Natural killer cell (primary cell): ENCODE results near the gene UHMK1. TPM values are rescaled to one million over a fixed set of nuclear protein-coding genes. Genes with fewer than 3 reads are reported as not detected.

Source experiments
- ATAC-seq, 3 donors: fragments of 150-1000 bp in 2 of 3; fragments of 200-7000 bp in 1 of 3; cut with Tn5 transposase; 1 replicate in 1 of 3; 2 replicates in 2 of 3; pipeline ENCODE4 v1.10.0; 2021; ENCODE audit warnings: mild to moderate bottlenecking in 2 of 3, moderate library complexity in 2 of 3
- DNase-seq, 2 donors: peaks; one replicate each; pipeline versions ENCODE4 v3.0.0 to v3.0.0-alpha.2; 2013 to 2021; ENCODE audit warnings: mixed read lengths in 1 of 2
- H3K27ac ChIP-seq: one replicate; pipeline ENCODE4 v1.5.1; 2013; ENCODE audit warnings: mild to moderate bottlenecking, low read length
- H3K27me3 ChIP-seq: one replicate; pipeline ENCODE4 v1.6.1; 2013; ENCODE audit warnings: low read length; ENCODE audit not compliant: control insufficient read depth, insufficient read depth
- H3K36me3 ChIP-seq: one replicate; pipeline ENCODE4 v1.6.1; 2013; ENCODE audit warnings: low read length; ENCODE audit not compliant: control insufficient read depth, insufficient read depth
- H3K4me1 ChIP-seq: one replicate; pipeline ENCODE4 v1.6.1; 2013; ENCODE audit warnings: low read length; ENCODE audit not compliant: control insufficient read depth, insufficient read depth
- H3K4me3 ChIP-seq: one replicate; pipeline ENCODE4 v1.5.1; 2013; ENCODE audit warnings: low read length
- H3K9me3 ChIP-seq: one replicate; pipeline ENCODE4 v1.6.1; 2013; ENCODE audit warnings: low read length; ENCODE audit not compliant: control insufficient read depth, insufficient read depth
- H3K27ac Mint-ChIP-seq, 2 donors: one replicate each; pipeline ENCODE4 v1.8.0; 2022; ENCODE audit warnings: mild to moderate bottlenecking in 2 of 2, mixed read lengths in 2 of 2, moderate library complexity in 1 of 2
- H3K27me3 Mint-ChIP-seq, 2 donors: one replicate each; pipeline ENCODE4 v1.8.0; 2022; ENCODE audit warnings: low read depth in 2 of 2, mixed read lengths in 2 of 2
- H3K36me3 Mint-ChIP-seq: one replicate; pipeline ENCODE4 v1.8.0; 2022; ENCODE audit warnings: mixed read lengths
- H3K4me1 Mint-ChIP-seq, 2 donors: one replicate each; pipeline ENCODE4 v1.8.0; 2022; ENCODE audit warnings: mixed read lengths in 2 of 2
- H3K4me3 Mint-ChIP-seq: one replicate; pipeline ENCODE4 v1.8.0; 2022; ENCODE audit warnings: mild to moderate bottlenecking, moderate library complexity, mixed read lengths
- H3K9me3 Mint-ChIP-seq, 2 donors: one replicate each; pipeline ENCODE4 v1.8.0; 2022; ENCODE audit warnings: mixed read lengths in 2 of 2
- CTCF ChIP-seq: fragments of 200-600 bp; IDR thresholded peaks from one replicate; pipeline ENCODE4 v1.8.0; 2022; ENCODE audit warnings: antibody characterized with exemption
- WGBS: methylation state at CpG from one replicate; pipeline ENCODE4 v1.1.7; 2013; ENCODE audit warnings: missing lambda C conversion rate; ENCODE audit not compliant: insufficient coverage; 5-methylcytosine and 5-hydroxymethylcytosine counted together
- intact Hi-C: fragments of 100-400 bp; cut with micrococcal nuclease; formaldehyde crosslinking; loops from one replicate; pipeline ENCODE4 v1.14.2; 2022
- total RNA-seq, 4 donors: library from RNA; stranded (reverse); fragments of 120-200 nt in 1 of 4; gene quantifications; one replicate each; pipeline versions ENCODE4 v1.2.3 to v1.2.4, GENCODE V29; 2013 to 2022

UHMK1 gene
- total RNA-seq, 3 donors from 2014 or later (not counting 1 experiment from before 2014, with no cell fraction given) = 87.7 to 100 (median 99.1) TPM

GRCh38 chr1:162561616-162562469, 64.2 kb downstream of the UHMK1 start, which contains the start of gene UAP1:
TSS of gene UAP1 (plus strand) at chr1:162561722. CDS start at chr1:162566069, 4,347 bp downstream.
- intact Hi-C loops = loop anchor here (1.0 to 5.0 kb wide), 3 partner anchors 14 to 150 kb away; partner anchors contain the start of genes SH2D1B and UHMK1
- Histone ChIP-seq H3K4me3 (peak within 1 kb of the TSS; percentile 79), H3K9me3 (no peaks in the 10 kb centered on the region), H3K27me3 (no peaks in the 10 kb centered on the region), H3K36me3 (no peaks in the 10 kb centered on the region), H3K27ac (peak within 1 kb of the TSS; percentile 96), H3K4me1 (peaks cover 14% of the 10 kb centered on the region)
- no peaks in the 10 kb centered on the region for H3K27me3 Mint-ChIP-seq
- no peaks in the 10 kb centered on the region for H3K36me3 Mint-ChIP-seq
- peaks cover 49 to 52% of the 10 kb centered on the region in 2 donors for H3K4me1 Mint-ChIP-seq
- peak within 1 kb of the TSS; percentile 94 for H3K4me3 Mint-ChIP-seq
- no peak for DNase-seq
- H3K9me3 Mint-ChIP-seq = no peaks in the 10 kb centered on the region
- peak within 1 kb of the TSS; percentile 97 to 98 for H3K27ac Mint-ChIP-seq
- peak; percentile 34 to 61 (median 41) for ATAC-seq
- under 1% methylated on average over 69 of the region's 69 CpGs for WGBS
- TF ChIP-seq CTCF = no peak

GRCh38 chr1:162562470-162562828, 64.8 kb downstream of the UHMK1 start:
- Mint-ChIP-seq H3K4me1 (peaks cover 55 to 58% of the 10 kb centered on the region in 2 donors), H3K27ac (peak overlapping the region; percentile 97 to 98), H3K9me3 (no peaks in the 10 kb centered on the region), H3K4me3 (peak overlapping the region; percentile 94), H3K27me3 (no peaks in the 10 kb centered on the region), H3K36me3 (no peaks in the 10 kb centered on the region)
- Histone ChIP-seq H3K36me3 (no peaks in the 10 kb centered on the region), H3K4me3 (peak overlapping the region; percentile 76), H3K9me3 (no peaks in the 10 kb centered on the region), H3K27ac (peak overlapping the region; percentile 66), H3K27me3 (no peaks in the 10 kb centered on the region), H3K4me1 (peaks cover 14% of the 10 kb centered on the region)
- TF ChIP-seq CTCF = no peak
- intact Hi-C loops = loop anchor here (5.0 kb wide), 1 partner anchor 150 kb away; the partner anchor contains the start of gene SH2D1B
- WGBS = 92% methylated on average over 5 of the region's 5 CpGs
- DNase-seq = peak in 1 of 2 donors; percentile 41
- no peak for ATAC-seq

- Histone ChIP-seq H3K4me3 (no peak overlapping the region), H3K27me3 (no peaks in the 10 kb centered on the region), H3K36me3 (no peaks in the 10 kb centered on the region), H3K4me1 (peaks cover 14% of the 10 kb centered on the region), H3K9me3 (no peaks in the 10 kb centered on the region), H3K27ac (no peak overlapping the region)
- DNase-seq (no peak), ATAC-seq (no peak)
- 66% methylated on average over 5 of the region's 5 CpGs for WGBS
- Mint-ChIP-seq H3K9me3 (no peaks in the 10 kb centered on the region), H3K4me1 (peaks cover 63 to 69% of the 10 kb centered on the region in 2 donors), H3K4me3 (peak overlapping the region; percentile 35), H3K27me3 (no peaks in the 10 kb centered on the region), H3K27ac (peak overlapping the region; percentile 61 to 82), H3K36me3 (peaks cover 14% of the 10 kb centered on the region)
- intact Hi-C loops = loop anchor here (5.0 kb wide), 1 partner anchor 152 kb away; the partner anchor contains the start of gene SH2D1B
- no peak for TF ChIP-seq CTCF
Observed at GRCh38 chr1:162564762-162565218, 67.2 kb downstream of the UHMK1 start.
